Measurements from ENCODE around the gene SUDS3. TPM values are rescaled to one million over a fixed set of nuclear protein-coding genes. Genes with fewer than 3 reads are reported as not detected.

Gene SUDS3
- total RNA-seq, result 10 to 100 TPM; 17.5 to 22.0 TPM
- polyA plus RNA-seq (2013, experiment 1 of 2), result 18.8 TPM
- polyA plus RNA-seq (2013, experiment 2 of 2), result 21.8 TPM
- total RNA-seq, result 46.9 to 107 (median 78.9) reads per million in 172 experiments

DNA sequence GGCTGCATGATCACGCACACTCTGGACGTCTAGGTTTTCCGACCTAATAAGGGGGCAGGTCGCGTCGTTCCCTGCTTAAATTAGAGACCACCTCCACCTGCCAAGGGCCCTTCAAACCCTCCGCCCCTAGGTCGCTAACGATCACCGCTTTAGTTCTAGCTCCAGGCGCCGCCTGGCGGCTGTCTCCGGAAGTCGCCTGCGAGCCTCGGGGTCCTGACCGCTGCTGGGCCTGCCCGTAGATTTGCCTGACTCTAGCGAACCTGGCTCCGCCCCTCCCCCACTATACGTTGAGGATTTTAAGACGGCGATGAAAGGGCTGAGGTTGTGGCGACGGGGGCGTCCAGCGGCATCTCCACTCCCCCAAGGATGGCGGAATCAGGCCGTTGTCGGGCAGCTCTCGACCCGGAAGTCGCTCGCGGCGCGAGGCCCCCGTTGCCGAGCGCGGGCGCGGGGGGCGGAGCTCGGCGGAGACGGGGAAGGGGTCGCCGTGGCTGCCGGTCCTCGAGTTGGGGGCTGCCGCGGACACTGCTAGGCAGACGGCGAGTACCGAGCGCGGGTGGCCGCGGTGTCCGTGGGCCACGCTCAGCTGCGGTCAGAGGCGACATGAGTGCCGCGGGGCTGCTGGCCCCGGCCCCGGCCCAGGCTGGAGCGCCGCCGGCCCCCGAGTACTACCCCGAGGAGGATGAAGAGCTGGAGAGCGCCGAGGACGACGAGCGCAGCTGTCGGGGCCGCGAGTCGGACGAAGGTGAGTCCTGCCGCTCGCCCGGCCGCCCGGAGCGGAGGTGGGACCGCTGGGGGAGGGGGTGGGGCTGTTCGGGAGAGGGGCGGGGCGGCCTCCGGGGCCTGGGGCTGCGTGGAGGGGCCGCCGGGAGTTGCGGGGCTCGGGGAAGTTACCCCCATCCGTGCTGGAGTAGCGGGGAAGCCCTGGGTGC, at the start of gene SUDS3:
Gene SUDS3 (plus strand): TSS at position 467 of the 932 bp plus-strand sequence. CDS start 137 bp downstream, at position 604.
- Mint-ChIP-seq H3K9me3 (no peaks in the 10 kb centered on the region), H3K27ac (peak within 1 kb of the TSS; percentile 100), H3K27me3 (no peaks in the 10 kb centered on the region), H3K4me3 (peak within 1 kb of the TSS; percentile 100), H3K4me1 (ENCODE audit: low read depth) (peaks cover 52% of the 10 kb centered on the region), H3K36me3 (ENCODE audit: low read depth) (peaks cover 32% of the 10 kb centered on the region)
- peaks cover 41% of the 10 kb centered on the region for H3K4me1 ChIP-seq (ENCODE audit: insufficient read depth, low read length)
- intact Hi-C loops (cut with DNase I, micrococcal nuclease), result loop anchor here (1.0 to 10.0 kb wide), 11 partner anchors 72 to 1552 kb away; partner anchors contain the start of genes PEBP1 (in 1 of the 2), PRKAB1 (in 1 of the 2), RFC5 (in 1 of the 2) and WSB2 (in 1 of the 2)
- peak within 1 kb of the TSS; percentile 74 for H3K4me3 ChIP-seq (ENCODE audit: low read length)
- ChIA-PET CTCF (interaction anchor here (0.7 to 3.3 kb wide), 23 partner anchors 9 to 315 kb away, joined by 3 to 39 read pairs (median 4); partner anchors contain the start of genes PEBP1 and WSB2), POLR2A (interaction anchor here (0.6 to 3.6 kb wide), 13 partner anchors 17 to 1292 kb away, joined by 3 to 76 read pairs (median 5); partner anchors contain the start of genes KSR2, PEBP1, PRKAB1 and RFC5)
- no peaks in the 10 kb centered on the region for H3K27me3 ChIP-seq (ENCODE audit: control insufficient read depth in 1 of 2, insufficient read depth in 2 of 2, low read length in 2 of 2)
- DNase-seq, result peak; percentile 89 to 98 (median 94)
- H3K36me3 ChIP-seq (ENCODE audit: insufficient read depth, low read length), result peaks cover 16% of the 10 kb centered on the region
- peak; percentile 40 for ATAC-seq (ENCODE audit: poor library complexity)
- H3K27ac ChIP-seq (ENCODE audit: low read depth in 1 of 2, low read length in 2 of 2), result peak within 1 kb of the TSS; percentile 91 to 97
- TF ChIP-seq, protein P1, sequence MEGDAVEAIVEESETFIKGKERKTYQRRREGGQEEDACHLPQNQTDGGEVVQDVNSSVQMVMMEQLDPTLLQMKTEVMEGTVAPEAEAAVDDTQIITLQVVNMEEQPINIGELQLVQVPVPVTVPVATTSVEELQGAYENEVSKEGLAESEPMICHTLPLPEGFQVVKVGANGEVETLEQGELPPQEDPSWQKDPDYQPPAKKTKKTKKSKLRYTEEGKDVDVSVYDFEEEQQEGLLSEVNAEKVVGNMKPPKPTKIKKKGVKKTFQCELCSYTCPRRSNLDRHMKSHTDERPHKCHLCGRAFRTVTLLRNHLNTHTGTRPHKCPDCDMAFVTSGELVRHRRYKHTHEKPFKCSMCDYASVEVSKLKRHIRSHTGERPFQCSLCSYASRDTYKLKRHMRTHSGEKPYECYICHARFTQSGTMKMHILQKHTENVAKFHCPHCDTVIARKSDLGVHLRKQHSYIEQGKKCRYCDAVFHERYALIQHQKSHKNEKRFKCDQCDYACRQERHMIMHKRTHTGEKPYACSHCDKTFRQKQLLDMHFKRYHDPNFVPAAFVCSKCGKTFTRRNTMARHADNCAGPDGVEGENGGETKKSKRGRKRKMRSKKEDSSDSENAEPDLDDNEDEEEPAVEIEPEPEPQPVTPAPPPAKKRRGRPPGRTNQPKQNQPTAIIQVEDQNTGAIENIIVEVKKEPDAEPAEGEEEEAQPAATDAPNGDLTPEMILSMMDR (IDR thresholded peaks at IDR 0.05), result peak; percentile 92
- no peaks in the 10 kb centered on the region for H3K9me3 ChIP-seq (ENCODE audit: control insufficient read depth in 1 of 2, insufficient read depth in 1 of 2, low read length in 2 of 2)

DNA sequence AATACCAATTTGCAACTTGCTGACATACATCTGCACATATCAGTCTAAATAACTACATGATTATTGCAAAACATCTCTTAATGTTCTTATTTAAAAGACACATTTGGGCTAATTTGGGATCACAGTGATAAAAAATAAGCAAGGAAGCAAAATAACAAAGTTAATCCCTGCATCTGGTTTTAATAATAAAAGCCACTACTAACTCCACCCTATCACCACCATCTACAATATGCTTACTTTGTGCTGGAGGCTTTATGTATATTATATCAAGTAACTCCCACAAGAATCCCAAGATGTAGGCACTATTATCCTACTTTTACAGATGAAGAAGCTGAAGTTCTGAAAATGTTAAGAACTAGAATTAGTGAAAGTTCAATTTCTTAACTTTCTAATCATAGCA, 49.4 kb upstream of the SUDS3 start:
- ChIA-PET POLR2A (no interaction called here), CTCF (no interaction called here)
- H3K9me3 ChIP-seq (ENCODE audit: control insufficient read depth in 1 of 2, insufficient read depth in 1 of 2, low read length in 2 of 2), result no peaks in the 10 kb centered on the region
- no peak overlapping the region for H3K27ac Mint-ChIP-seq
- TF ChIP-seq, protein P1 (IDR thresholded peaks at IDR 0.05), result no peak
- H3K4me3 Mint-ChIP-seq, result no peak overlapping the region
- no peaks in the 10 kb centered on the region for H3K27me3 ChIP-seq (ENCODE audit: control insufficient read depth in 1 of 2, insufficient read depth in 2 of 2, low read length in 2 of 2)
- H3K27ac ChIP-seq (ENCODE audit: low read depth in 1 of 2, low read length in 2 of 2), result no peak overlapping the region
- H3K36me3 ChIP-seq (ENCODE audit: insufficient read depth, low read length), result no peaks in the 10 kb centered on the region
- ATAC-seq (ENCODE audit: poor library complexity) (no peak), DNase-seq (no peak)
- H3K27me3 Mint-ChIP-seq, result no peaks in the 10 kb centered on the region
- H3K4me1 Mint-ChIP-seq (ENCODE audit: low read depth), result peaks cover 60% of the 10 kb centered on the region
- intact Hi-C loops (cut with DNase I, micrococcal nuclease), result no loop called here
- H3K36me3 Mint-ChIP-seq (ENCODE audit: low read depth), result peaks cover 41% of the 10 kb centered on the region
- no peaks in the 10 kb centered on the region for H3K4me1 ChIP-seq (ENCODE audit: insufficient read depth, low read length)
- no peak overlapping the region for H3K4me3 ChIP-seq (ENCODE audit: low read length)
- no peaks in the 10 kb centered on the region for H3K9me3 Mint-ChIP-seq

DNA sequence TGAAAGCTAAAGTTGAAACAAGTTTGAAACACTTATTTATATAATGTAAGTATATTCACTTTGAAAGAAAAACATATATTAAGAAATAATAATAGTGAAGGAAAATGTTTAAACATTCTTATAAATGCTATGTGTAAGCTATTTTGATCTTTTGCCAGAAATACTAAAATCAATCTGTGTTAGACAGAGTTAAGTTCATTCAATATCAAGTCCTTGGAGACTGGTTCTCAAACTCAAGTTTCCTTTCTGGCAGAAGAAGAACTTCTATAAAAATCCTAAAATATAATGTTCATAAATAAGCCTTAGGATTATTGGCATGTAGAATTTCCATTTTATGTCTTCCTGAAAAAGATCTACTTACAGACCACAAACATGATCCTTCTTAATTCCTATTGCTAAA, 49.0 kb upstream of the SUDS3 start:
- H3K27me3 Mint-ChIP-seq, result no peaks in the 10 kb centered on the region
- no peak overlapping the region for H3K4me3 Mint-ChIP-seq
- no peak for DNase-seq
- ChIA-PET CTCF (no interaction called here), POLR2A (no interaction called here)
- no peak for ATAC-seq (ENCODE audit: poor library complexity)
- Histone ChIP-seq H3K27me3 (ENCODE audit: control insufficient read depth in 1 of 2, insufficient read depth in 2 of 2, low read length in 2 of 2) (no peaks in the 10 kb centered on the region), H3K36me3 (ENCODE audit: insufficient read depth, low read length) (no peaks in the 10 kb centered on the region), H3K4me3 (ENCODE audit: low read length) (no peak overlapping the region), H3K27ac (ENCODE audit: low read depth in 1 of 2, low read length in 2 of 2) (no peak overlapping the region), H3K4me1 (ENCODE audit: insufficient read depth, low read length) (no peaks in the 10 kb centered on the region), H3K9me3 (ENCODE audit: control insufficient read depth in 1 of 2, insufficient read depth in 1 of 2, low read length in 2 of 2) (no peaks in the 10 kb centered on the region)
- TF ChIP-seq, protein P1 (IDR thresholded peaks at IDR 0.05), result no peak
- H3K9me3 Mint-ChIP-seq, result no peaks in the 10 kb centered on the region
- no peak overlapping the region for H3K27ac Mint-ChIP-seq
- intact Hi-C loops (cut with DNase I, micrococcal nuclease), result no loop called here
- peaks cover 41% of the 10 kb centered on the region for H3K36me3 Mint-ChIP-seq (ENCODE audit: low read depth)
- peaks cover 60% of the 10 kb centered on the region for H3K4me1 Mint-ChIP-seq (ENCODE audit: low read depth)
